Motor neuron (in vitro differentiated cells): ENCODE data around the gene COX4I1. TPM values are rescaled to one million over a fixed set of nuclear protein-coding genes. Genes with fewer than 3 reads are reported as not detected.

Source experiments
- ATAC-seq, 8 experiments: fragments of 200-7000 bp; cut with Tn5 transposase; replicated peaks in 6 of 8; 2 replicates each; pipeline ENCODE4 v1.8.0; 2021; ENCODE audit warnings: mild to moderate bottlenecking in 8 of 8, moderate library complexity in 8 of 8
- H3K27ac ChIP-seq, 2 donors: fragments of 250-450 bp; sonication (Bioruptor Pico); 2 replicates each; pipeline ENCODE4 v1.9.0; 2021; ENCODE audit warnings: antibody characterized with exemption in 2 of 2, mild to moderate bottlenecking in 2 of 2, moderate library complexity in 1 of 2
- H3K4me1 ChIP-seq, 2 donors: fragments of 250-450 bp; sonication (Bioruptor Pico); replicated peaks in 1 of 2; 2 replicates each; pipeline ENCODE4 v1.6.1; 2021; ENCODE audit warnings: antibody characterized with exemption in 2 of 2, mild to moderate bottlenecking in 2 of 2, moderate library complexity in 1 of 2
- H3K4me3 ChIP-seq, 5 donors: fragments of 250-450 bp; sonication (Bioruptor Pico); 2 replicates each; pipeline ENCODE4 v1.9.0; 2021; ENCODE audit warnings: antibody characterized with exemption in 5 of 5, mild to moderate bottlenecking in 5 of 5, moderate library complexity in 4 of 5
- WGBS, 10 experiments: fragments of 450-650 bp; shearing (Covaris generic); methylation state at CpG; one replicate each; pipeline ENCODE4 v1.0.0; 2022; 5-methylcytosine and 5-hydroxymethylcytosine counted together
- in situ Hi-C, 9 experiments: fragments of 400-800 bp; cut with MboI; loops; one replicate each; pipeline ENCODE4 v1.15.0; 2021; ENCODE audit warnings: low sequenced_read_pairs in 9 of 9, low pct_unique_long_range_greater_than_20kb in 2 of 9; ENCODE audit not compliant: unreplicated experiment in 9 of 9
- total RNA-seq, 8 experiments: library from RNA; unstranded; fragments of 300-600 nt; gene quantifications; 2 replicates each; pipeline versions ENCODE4 v1.2.3 to v1.2.4, GENCODE V29; 2022

Gene COX4I1
- total RNA-seq, 8 experiments from 2014 or later: 531 to 741 (median 580) TPM

DNA sequence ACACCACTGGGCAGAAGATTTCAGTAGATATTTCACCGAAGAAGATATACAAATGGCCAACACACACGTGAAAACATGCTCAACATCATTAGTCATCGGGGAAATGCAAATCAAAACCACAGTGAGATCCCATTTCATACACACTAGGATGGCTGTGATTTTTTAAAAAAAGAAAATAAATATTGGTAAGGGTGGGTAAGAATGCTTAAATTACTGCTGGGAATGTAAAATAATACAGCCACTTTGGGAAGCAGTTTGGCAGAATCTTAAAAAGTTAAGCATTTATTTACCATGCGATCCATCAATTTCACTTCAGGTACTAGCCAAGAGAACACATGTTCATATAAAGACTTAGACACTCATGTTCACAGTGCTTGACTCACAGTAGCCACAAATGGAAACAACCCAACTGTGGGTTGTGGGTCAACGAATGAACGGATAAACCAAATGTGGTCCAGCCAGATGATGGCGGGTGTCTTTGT lies 42.1 kb upstream of the COX4I1 start:
- no peak overlapping the region for H3K4me3 ChIP-seq
- 28 to 94% (median 66%) methylated on average over 1 to 7 of the region's 7 CpGs for WGBS, 10 experiments
- H3K27ac ChIP-seq: no peak overlapping the region
- in situ Hi-C loops: no loop called here
- peaks cover 6 to 9% of the 10 kb centered on the region in 2 donors for H3K4me1 ChIP-seq
- peak in 3 of 8 experiments; percentile 36 to 87 (median 84) for ATAC-seq

DNA sequence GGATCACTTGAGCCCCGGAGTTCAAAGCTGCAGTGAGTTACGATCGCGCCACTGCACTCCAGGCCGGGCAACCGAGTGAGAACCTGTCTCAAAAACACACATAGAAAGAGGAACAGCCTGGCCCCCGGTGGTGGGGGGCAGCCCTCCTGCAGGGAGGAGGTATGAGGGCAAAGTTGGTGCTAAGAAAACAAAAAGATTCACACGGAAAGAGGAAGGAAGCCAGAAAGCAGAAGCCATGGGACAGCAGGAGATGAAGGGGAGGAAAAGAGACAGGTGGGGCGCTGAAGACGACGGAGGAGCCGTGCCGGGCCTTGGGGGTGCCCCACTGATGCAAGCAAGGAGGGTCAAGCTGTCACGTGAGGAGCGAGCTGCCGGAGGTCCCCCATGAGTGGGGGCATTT lies 40.4 kb upstream of the COX4I1 start:
- in situ Hi-C loops: no loop called here
- no peak overlapping the region for H3K27ac ChIP-seq
- H3K4me3 ChIP-seq: no peak overlapping the region
- no peaks in the 10 kb centered on the region for H3K4me1 ChIP-seq
- 52 to 79% (median 61%) methylated on average over 3 to 15 of the region's 16 CpGs; no CpG with 5 or more reads in 2 of the 10 experiments for WGBS, 10 experiments
- ATAC-seq: no peak

DNA sequence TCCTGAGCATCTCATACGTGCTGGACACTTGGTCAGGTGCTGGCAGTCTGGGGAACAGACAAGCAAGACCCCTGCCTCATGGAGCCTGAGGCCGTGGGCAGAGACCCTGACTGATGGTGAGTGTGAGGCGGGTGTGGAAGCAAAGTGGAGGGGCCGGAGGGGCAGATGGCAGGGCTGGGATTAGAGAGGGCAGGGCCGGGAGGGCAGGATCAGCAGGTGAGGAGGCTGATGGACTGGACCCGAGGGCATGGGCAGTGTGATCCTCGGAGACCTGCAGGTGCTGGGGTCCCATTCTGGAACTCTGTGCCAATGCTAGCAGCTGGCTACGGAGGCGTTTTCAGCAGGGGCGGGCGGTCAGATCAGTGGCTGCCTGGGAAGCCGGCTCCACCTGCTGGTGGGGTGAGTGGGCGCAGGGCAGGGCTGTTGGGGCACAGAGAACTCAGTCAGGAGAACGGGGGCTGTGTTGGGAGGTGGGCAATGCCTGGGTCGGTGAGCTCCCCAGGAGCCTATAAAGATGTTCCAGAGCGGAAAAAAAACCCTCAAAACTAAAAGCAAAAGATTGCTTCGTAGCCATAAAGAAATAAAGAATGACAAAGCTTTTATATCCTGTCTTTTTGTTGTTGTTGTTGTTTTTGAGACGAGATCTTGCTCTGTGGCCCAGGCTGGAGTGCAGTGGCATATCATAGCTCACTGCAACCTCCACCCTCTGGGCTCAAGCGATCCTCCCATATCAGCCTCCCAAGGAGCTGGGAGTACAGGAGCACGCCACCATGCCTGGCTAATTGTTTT lies 39.7 kb upstream of the COX4I1 start:
- 56 to 100% (median 93%) methylated on average over 1 to 5 of the region's 20 CpGs; no CpG with 5 or more reads in 3 of the 10 experiments for WGBS, 10 experiments
- ATAC-seq: peak in 1 of 8 experiments; percentile 46
- in situ Hi-C loops: no loop called here
- Histone ChIP-seq H3K4me1 (no peaks in the 10 kb centered on the region), H3K27ac (no peak overlapping the region), H3K4me3 (no peak overlapping the region)

DNA sequence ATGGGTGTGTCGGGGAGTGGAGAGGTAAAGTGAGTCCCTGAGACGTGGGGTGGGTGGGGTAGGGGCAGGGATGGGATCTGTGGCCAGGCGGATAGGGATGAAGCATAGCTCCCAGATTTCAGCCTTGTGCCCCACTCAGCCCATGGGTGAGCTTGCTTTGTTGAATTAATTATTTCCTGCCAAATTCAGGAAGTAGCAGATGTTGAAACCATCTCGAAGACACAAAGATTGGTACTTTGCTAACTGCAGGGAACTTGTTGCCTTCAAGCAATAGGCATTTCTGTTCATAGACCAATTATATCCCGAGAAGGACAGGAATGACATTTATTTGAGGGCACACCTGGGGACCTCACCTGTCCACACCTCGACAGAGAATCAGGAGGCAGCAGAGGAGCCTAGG lies 37.6 kb upstream of the COX4I1 start:
- 0 to 100% (median 65%) methylated on average over 1 to 3 of the region's 6 CpGs; no CpG with 5 or more reads in 4 of the 10 experiments for WGBS, 10 experiments
- H3K27ac ChIP-seq: no peak overlapping the region
- in situ Hi-C loops: no loop called here
- no peak overlapping the region for H3K4me3 ChIP-seq
- peaks cover 0 to 10% of the 10 kb centered on the region in 2 donors for H3K4me1 ChIP-seq
- ATAC-seq: no peak

DNA sequence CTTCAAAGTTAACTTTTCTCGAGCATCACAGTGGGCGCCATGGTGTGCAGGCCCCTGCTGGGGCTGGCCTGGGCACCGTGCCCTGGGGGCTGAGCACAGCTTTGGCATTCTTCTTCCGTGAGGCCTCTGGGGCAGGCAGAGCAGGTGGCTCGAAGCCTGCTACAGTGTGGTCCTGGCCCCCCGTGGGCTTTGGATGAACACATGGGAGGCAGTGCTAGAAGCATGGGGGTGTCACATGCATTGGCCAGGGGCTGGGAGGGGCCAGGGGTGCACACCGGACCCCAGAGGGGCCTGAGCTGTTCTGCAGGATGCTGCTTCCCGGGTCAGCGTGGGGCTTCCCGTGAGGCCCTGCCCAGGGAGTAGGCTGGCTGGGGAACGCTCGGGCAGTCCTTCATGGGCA lies 36.5 kb upstream of the COX4I1 start:
- Histone ChIP-seq H3K4me3 (no peak overlapping the region), H3K27ac (no peak overlapping the region), H3K4me1 (peaks cover 0 to 10% of the 10 kb centered on the region in 2 donors)
- in situ Hi-C loops: no loop called here
- WGBS, 10 experiments: no CpG with 5 or more reads among the region's 12 CpGs
- ATAC-seq: peak in 2 of 8 experiments; percentile 8 to 10

DNA sequence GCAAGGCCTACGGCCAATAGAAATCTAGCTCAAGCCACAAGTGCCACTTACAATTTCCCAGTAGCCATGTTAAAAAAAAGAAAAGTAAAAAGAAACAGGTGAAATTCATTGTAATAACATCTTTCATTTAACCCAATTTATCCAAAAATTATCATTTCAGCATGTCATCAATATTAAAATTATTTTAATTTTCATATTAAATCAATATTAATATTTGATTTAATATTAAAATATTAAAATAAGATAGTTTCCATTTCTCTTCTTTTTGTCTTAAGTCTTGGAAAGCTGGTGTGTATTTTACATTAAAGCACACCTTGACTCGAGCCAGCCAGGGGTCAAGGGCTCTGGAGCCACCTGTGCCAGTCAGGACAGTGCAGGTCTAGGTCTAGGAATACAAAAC lies 35.9 kb upstream of the COX4I1 start:
- Histone ChIP-seq H3K4me3 (no peak overlapping the region), H3K4me1 (peaks cover 0 to 10% of the 10 kb centered on the region in 2 donors), H3K27ac (no peak overlapping the region)
- no peak for ATAC-seq
- in situ Hi-C loops: no loop called here
- 45 to 100% (median 83%) methylated on average over 1 to 2 of the region's 2 CpGs; no CpG with 5 or more reads in 1 of the 10 experiments for WGBS, 10 experiments

DNA sequence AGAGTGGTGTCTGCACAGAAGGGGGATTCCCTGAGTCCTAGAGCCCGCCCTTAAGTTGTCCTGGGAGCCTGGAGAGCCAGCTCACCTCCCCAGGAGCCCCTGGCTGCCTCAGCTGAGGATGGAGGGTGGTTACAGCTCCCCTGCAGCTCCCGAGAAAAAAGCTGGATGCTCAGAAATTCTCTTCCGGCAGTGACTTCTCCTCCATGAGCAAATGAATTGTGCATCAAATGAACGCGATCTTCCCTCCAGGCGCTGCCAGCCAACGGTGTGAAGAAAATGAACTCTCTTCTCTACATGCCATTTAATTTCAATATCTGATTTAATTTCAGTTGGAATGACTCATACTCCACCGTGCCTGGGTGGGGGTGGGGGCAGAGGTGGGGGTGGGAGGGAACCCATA lies 34.3 kb upstream of the COX4I1 start:
- Histone ChIP-seq H3K4me3 (no peak overlapping the region), H3K27ac (no peak overlapping the region), H3K4me1 (peaks cover 0 to 10% of the 10 kb centered on the region in 2 donors)
- in situ Hi-C loops: no loop called here
- ATAC-seq: peak in 5 of 8 experiments; percentile 4 to 57 (median 48)
- 20 to 57% (median 27%) methylated on average over 2 to 5 of the region's 8 CpGs; no CpG with 5 or more reads in 7 of the 10 experiments for WGBS, 10 experiments

DNA sequence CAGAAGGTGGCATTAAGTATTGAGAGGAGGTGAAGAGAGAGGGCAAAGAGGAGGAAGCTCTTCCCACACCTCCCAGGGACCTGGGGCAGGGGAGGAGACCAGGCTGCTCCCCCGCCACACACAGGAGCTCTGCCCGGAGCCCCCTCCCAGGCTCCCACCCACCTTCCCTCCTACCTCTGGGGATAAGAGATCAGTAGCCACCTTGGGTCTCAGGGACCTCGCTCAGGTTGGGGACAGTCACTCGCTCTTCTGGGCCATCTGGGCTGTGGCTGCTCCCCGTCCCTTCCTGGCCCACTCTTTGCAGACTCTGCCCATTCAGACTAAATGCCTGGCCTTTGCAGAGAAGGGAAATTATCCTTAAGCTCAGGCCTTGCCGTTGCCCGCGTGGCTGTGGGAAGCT lies 33.7 kb upstream of the COX4I1 start:
- Histone ChIP-seq H3K4me3 (no peak overlapping the region), H3K27ac (no peak overlapping the region), H3K4me1 (peaks cover 0 to 10% of the 10 kb centered on the region in 2 donors)
- 40 to 91% methylated on average over 1 to 5 of the region's 8 CpGs; no CpG with 5 or more reads in 8 of the 10 experiments for WGBS, 10 experiments
- peak in 4 of 8 experiments; percentile 3 to 25 (median 20) for ATAC-seq
- in situ Hi-C loops: no loop called here

DNA sequence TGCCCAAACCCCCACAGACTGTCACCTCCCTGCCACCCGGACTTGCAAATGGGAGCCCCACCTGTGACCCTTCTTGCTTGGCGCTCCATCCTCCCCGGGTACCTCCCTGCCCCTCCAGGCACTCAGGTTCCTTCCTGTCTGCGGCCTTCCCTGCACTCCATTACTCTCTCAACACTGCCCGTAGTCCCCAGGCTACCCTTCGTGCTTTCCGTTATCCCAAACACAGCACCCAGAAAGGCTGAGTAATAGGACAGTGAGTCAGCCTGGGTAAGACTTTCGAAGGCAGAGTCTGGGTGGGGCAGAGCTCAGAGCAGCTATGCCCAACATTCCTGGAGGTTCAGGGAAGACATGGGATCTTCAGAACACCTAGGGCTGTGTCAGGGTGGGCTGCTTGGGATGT lies 32.0 kb upstream of the COX4I1 start:
- ATAC-seq: peak in 6 of 8 experiments; percentile 35 to 100 (median 68)
- Histone ChIP-seq H3K4me1 (peaks cover 0 to 10% of the 10 kb centered on the region in 2 donors), H3K4me3 (no peak overlapping the region), H3K27ac (no peak overlapping the region)
- WGBS, 10 experiments: 17 to 80% (median 62%) methylated on average over 1 to 6 of the region's 8 CpGs; no CpG with 5 or more reads in 4 of the 10 experiments
- in situ Hi-C loops: no loop called here

DNA sequence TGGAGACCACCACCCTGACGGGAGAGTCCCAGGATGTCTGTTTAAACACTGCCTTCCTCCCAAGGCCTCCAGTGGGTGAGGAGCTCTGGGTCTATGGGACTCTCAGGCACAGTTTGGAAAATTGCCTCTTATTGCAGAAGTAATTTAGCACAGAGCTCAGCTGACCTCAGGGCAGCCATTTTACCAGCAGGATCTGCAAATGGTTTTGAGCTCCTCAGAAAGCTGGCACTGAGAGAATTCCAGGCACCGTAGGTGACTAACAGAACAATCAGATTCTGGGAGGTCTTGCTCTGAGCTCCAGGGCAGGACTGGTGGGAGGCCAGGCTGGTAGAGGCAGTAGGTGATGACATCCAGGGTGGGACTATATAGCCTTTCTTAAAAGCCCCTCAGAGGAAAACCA lies 31.3 kb upstream of the COX4I1 start:
- no peak overlapping the region for H3K27ac ChIP-seq
- H3K4me3 ChIP-seq: no peak overlapping the region
- peak in 3 of 8 experiments; percentile 4 to 19 (median 14) for ATAC-seq
- 0 to 86% (median 53%) methylated on average over 1 to 2 of the region's 2 CpGs; no CpG with 5 or more reads in 6 of the 10 experiments for WGBS, 10 experiments
- in situ Hi-C loops: no loop called here
- H3K4me1 ChIP-seq: peaks cover 0 to 10% of the 10 kb centered on the region in 2 donors

DNA sequence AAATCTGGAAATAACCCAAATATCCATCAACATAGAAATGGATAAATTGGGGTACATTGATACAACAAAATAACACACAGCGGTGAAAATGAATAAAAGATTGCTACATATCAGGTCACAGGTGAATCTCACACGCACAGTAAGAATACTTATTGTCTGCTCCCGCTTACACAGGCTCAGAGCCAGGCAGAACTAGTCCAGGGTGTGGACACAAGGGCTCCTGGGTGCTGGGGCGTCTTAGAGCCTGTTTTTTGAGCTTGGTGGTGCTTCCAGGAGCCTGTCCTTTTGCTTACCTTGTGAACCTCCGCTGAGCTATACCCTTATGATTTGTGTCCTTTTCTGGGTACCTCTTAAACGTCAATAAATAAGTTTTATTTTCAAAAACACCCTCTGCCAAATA lies 28.8 kb upstream of the COX4I1 start:
- in situ Hi-C loops: no loop called here
- no peak overlapping the region for H3K4me3 ChIP-seq
- no peak overlapping the region for H3K27ac ChIP-seq
- H3K4me1 ChIP-seq: peaks cover 0 to 3% of the 10 kb centered on the region in 2 donors
- WGBS, 10 experiments: 65 to 100% (median 93%) methylated on average over 2 to 5 of the region's 6 CpGs; no CpG with 5 or more reads in 3 of the 10 experiments
- ATAC-seq: no peak

DNA sequence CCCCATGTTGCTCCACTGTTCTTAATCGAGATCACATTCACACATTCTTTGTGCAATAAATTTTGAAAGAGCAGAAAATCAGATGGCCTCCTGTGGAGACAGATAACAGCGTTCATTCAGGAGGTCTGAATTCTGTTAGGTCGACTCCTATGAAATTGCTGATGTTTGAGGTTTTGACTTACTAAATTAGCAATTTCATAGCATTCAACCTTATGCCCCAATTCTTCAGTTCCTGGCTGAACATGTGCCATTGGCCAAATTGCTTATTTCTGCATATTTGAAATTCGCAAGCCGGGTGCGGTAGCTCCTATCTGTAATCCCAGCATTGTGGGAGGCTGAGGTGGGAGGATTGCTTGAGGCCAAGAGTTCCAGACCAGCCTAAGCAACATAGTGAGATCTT lies 26.5 kb upstream of the COX4I1 start:
- 80 to 100% (median 98%) methylated on average over 1 to 5 of the region's 6 CpGs; no CpG with 5 or more reads in 2 of the 10 experiments for WGBS, 10 experiments
- Histone ChIP-seq H3K4me1 (no peaks in the 10 kb centered on the region), H3K27ac (no peak overlapping the region), H3K4me3 (no peak overlapping the region)
- in situ Hi-C loops: no loop called here
- no peak for ATAC-seq

DNA sequence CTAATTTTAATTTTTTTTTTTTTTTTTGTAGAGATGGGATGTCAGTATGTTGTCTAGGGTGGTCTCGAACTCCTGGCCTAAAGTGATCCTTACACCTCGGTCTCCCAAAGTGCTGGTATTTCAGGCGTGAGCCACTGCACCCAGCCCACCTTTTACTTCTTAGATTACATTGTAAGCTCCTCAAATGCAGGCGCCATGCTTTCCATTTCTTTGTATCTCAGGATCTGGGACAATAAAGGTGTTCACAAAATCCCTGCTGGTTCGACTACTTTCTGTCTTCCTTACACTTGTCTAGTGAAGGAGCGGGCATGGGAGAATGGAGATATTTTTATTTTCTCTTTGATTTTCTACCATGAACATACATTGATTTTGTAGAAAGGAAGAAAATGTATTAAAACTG lies 25.4 kb upstream of the COX4I1 start:
- no peak for ATAC-seq
- WGBS, 10 experiments: 60 to 100% (median 95%) methylated on average over 1 to 4 of the region's 6 CpGs; no CpG with 5 or more reads in 3 of the 10 experiments
- Histone ChIP-seq H3K4me1 (no peaks in the 10 kb centered on the region), H3K27ac (no peak overlapping the region), H3K4me3 (no peak overlapping the region)
- in situ Hi-C loops: no loop called here
